Breast epithelium (tissue), 3 donors: ENCODE results near the gene C8G.

Experiments
- CTCF ChIP-seq, 3 donors: fragments of 450-650 bp; IDR thresholded peaks; one replicate each; pipeline ENCODE4 v1.5.1; 2016 to 2017; ENCODE audit warnings: antibody characterized with exemption in 3 of 3, mild to moderate bottlenecking in 3 of 3, moderate library complexity in 3 of 3
- POLR2AphosphoS5 ChIP-seq, 3 donors: sonication (generic); formaldehyde crosslinking; IDR thresholded peaks; one replicate each; pipeline ENCODE4 v1.6.1; 2017; ENCODE audit warnings: antibody characterized with exemption in 3 of 3

- TF ChIP-seq POLR2AphosphoS5 (IDR thresholded peaks at IDR 0.05) (no peak), CTCF (IDR thresholded peaks at IDR 0.05) (no peak)
These were observed 23.7 kb upstream of the C8G start for GRCh38 chr9:136921307-136921706.
